Mammary epithelial cell (primary cell): ENCODE results near the gene SPSB4.

ENCODE experiments used
- CTCF ChIP-seq, 2 donors: IDR thresholded peaks in 1 of 2; conservative IDR thresholded peaks in 1 of 2; 2 replicates each; pipeline ENCODE4 v1.5.1; 2011 to 2012; ENCODE audit warnings: inconsistent platforms in 2 of 2, low read length in 2 of 2, mild to moderate bottlenecking in 2 of 2, control low read depth in 1 of 2, low read depth in 1 of 2; ENCODE audit not compliant: insufficient read depth in 1 of 2; ENCODE audit errors: extremely low read depth in 1 of 2
- EZH2 ChIP-seq: IDR thresholded peaks from 2 replicates; pipeline ENCODE4 v1.6.1; 2012; ENCODE audit warnings: low read length, inconsistent platforms, borderline replicate concordance

GRCh38 chr3:141080431-141080830 lies 29.3 kb downstream of the SPSB4 start:
- TF ChIP-seq CTCF (conservative IDR thresholded peaks at IDR 0.05 in 1 of 2, IDR thresholded peaks at IDR 0.05 in 1 of 2; ENCODE audit: extremely low read depth in 1 of 2, insufficient read depth in 1 of 2, low read depth in 1 of 2, low read length in 2 of 2) (no peak), EZH2 (no peak)
